Measurements from ENCODE around the gene KIAA1549.

KIAA1549 gene

DNA sequence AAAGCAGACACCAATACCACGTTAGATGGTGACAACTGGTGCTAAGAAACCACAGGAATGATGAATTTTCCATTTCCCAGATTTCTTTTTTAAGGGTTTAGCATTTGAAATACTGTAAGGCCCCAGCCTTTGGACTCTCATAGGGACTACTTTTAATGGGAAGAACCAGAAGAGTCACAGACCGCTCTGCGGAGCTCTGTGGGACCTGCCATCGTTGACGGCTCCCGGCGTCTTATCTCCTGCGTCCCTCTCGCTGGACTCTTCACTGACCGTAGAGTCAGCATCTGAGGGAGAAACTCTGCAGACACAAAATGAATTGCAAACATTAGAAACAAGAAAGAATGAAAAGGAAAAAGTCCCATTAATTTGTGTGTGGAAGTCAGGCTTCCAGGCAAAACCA lies 101.8 kb downstream of the KIAA1549 start:
- DNase-seq: no peak

DNA sequence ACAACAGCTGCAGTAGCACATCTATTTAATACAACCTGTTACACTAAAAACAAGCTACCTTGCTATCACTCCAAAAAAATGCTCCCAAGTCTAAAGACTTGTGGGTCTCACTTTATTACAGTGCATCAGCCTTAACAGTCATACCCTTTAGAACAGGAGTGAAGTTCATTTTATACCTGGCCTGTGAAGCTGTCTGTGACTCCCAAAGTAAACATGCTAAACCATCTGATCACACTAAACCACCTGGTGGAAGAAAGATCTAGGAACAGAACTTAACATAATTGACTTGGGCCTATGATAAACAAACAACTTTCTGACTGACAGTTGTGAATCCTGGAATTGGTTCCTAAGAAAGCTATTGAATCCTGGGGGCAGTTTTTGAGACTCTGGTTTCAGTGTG lies 102.3 kb downstream of the KIAA1549 start:
- no peak for DNase-seq

DNA sequence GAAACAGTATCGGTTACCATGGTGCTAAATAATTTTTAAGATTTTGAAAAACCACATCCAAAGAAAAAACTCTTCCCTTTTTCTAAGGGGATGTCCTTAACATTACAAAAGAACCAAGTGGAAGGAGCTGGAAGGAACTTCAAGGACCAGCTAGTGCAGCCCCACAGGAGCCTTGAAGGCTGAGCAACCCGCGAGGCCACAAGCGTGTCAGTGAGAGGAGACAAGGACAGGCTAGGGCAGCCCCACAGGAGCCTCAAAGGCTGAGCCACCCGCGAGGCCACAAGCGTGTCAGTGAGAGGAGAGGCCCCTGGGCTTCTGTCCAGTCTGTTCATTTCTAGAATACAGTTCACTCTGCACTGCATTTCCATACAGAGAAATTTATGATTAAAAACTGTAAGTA lies 103.1 kb downstream of the KIAA1549 start:
- no peak for DNase-seq

DNA sequence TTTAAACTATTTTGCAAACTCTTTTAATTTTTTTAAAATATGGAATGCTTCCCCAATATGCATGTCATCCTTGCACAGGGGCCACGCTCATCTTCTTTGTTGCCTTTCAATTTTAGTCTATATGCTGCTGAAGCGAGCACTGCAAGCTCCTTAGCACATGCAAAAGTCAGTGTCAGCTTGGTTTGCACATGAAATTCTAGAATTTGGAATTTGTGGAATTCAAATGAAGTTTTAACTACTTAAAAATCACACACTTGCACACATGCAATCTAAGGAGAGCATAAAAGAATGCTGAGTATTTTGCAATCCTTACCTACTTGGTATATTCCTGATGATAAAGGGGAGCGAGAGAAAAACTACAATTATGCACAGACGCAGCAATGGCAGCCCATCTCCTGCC lies 104.9 kb downstream of the KIAA1549 start:
- no peak for DNase-seq

DNA sequence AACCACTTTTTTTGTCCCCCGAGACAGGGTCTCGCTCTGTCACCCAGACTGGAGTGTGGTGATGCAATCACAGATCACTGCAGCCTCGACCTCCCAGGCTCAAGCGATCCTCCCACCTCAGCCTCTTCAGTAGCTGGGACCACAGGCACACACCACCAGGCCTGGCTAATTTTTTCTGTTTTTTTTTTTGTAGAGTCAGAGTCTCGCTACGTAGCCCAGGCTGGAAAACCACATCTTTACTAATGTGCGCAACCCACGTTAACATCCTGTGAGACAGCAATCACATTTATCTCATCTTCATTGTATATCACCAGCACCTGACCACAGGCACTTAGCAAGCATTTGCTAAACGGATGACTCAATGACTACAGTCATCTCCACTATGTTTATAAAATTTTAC lies 105.4 kb downstream of the KIAA1549 start:
- DNase-seq: no peak

DNA sequence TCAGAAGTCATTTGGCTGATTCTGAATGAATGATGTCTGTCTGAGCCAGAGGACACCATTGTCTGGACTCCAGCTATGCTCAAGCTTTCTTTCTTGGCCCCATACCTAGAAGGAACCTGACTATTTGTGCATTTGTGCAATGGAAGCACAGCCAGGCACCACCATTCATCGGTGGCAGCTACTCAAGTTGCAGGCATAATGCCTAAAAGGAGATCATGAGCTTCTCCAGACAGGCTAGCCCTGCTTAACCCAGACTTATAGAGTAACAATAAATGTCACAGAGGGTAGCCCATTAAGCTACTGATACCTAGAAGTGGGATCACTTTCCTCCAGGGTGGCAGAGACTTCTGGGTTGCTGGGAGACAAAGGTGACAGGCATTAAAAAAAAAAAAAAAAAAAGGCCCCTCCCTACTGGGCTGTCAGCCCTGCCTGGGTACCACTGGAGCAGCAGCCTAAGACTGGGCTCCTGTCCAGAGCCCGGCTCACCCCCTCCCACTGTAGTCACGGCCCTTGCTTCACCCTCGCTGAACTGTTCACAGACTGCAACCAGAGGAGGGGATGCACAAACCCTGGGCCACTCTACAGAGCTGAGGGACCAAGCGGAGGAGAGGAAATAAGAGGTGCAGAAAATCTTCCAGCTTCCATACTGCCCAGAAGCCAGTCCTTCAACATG lies 107.8 kb downstream of the KIAA1549 start:
- no peak for DNase-seq

DNA sequence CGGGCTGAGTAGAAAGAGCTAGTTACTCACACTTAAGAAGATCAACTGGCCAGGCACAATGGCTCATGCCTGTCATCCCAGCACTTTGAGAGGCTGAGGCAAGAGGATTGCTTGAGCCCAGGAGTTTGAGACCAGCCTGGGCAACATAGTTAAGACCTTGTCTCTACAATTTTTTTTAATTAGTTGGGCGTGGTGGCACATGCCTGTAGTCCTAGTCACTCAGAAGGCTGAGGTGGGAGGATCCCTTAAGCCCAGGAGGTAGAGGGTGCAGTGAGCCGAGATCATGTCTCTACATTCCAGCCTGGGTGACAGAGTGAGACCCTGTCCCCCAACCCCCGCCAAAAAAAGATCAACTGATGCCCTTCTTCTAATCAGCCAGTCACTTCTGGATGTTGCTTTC lies 108.6 kb downstream of the KIAA1549 start:
- DNase-seq: no peak

DNA sequence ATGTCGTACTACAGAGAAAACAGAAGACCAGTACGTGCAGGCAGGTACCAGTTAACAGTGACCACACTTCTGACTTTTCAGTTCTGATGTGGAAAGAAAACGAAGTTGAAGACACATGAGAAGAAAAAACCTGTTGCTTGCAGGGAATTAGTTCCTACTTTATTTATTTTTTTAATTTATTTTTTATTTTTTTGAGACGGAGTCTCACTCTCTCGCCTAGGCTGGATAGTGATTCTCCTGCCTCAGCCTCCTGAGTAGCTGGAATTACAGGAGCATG lies 109.4 kb downstream of the KIAA1549 start:
- DNase-seq: no peak

DNA sequence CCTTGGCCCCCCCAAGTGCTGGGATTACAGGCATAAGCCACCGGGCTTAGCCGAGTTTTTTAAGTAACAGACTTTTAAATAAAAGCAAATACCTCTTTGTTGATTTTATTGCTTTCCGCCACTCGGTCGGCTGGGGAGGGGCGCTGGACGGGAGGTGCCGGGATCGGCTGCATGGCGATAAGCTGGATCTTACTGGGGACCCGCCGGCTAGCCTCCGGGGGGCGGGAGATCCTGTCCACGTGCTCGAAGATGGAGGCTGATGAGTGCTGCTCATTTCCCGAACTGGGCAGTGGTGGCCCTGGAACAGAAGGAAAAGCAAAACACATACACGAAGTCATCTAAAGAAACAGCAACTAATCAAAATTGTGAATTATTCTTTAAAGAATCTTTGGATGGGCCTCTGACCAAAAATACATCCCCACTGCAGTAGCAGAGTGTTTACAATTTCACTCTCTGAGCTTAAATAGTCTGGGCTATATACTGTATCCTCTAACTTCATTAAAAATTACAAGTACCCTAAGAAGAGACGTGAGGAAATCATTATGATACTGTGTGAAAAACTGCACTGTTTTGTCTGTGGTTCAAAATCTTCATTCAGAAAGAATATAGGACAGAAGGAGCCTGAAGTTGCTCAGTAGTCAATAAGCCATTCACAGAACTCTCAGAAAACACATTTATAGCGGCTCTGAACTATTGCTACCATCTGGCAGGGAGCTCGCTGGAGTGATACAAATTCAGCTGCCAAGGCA lies 110.0 kb downstream of the KIAA1549 start:
- DNase-seq: no peak

DNA sequence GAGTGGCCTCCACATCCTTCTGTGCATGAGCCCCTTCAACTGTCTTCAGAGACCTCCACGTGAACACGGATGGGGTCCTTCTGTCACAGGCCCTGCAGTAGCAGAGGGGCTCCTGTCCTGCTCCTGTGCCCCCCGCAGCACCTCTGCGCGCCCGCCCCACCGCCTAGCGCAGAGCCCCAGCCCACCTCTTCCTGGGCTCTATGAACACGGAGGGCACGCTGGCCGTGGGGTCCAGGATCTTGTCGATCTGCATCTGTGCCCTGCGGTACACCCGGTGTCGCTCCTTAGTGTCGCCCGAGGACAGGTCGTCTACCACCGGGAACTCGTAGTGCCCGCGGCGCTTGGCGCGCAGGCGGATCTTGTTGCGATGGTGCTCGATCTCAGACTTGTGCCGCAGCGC lies 111.8 kb downstream of the KIAA1549 start:
- DNase-seq: no peak

DNA sequence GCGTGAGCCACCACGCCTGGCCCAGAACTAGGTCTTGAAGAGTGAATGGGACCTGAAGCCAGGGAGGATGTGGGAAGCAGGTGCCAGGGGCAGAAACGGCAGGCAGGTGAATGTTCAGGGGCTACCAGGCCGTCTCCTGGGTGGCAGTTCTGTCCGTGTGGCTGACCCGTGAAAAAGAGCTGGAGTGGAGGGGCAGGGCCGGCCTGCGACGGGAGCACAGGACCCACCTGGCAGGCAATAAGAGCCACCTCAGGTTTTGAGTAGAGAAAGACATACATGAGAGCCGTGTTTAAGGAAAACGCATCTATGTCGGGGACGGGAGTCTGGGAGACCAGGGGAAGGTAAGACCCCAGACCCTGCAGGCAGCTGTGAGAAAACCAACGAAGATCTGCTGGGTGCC lies 112.5 kb downstream of the KIAA1549 start:
- no peak for DNase-seq

DNA sequence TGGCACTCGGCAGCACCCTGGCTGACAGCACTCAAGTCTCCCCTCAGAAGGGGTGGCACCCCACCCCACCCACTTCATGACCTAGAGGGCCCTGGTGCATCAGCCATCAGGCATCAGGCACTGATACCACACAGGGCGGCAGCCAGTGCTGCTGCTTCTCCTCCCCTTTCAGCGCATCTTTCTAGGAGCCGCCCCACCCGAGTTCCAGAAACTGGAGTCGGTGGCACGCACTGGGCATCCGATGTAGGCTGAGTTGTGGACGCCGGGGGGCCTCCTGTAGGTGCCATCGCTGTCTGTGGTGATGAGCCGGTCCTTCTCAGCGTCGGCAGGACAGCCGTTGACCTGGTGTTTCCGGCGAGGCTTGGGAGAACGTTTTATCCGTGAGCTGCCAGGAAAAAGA lies 113.4 kb downstream of the KIAA1549 start:
- no peak for DNase-seq

DNA sequence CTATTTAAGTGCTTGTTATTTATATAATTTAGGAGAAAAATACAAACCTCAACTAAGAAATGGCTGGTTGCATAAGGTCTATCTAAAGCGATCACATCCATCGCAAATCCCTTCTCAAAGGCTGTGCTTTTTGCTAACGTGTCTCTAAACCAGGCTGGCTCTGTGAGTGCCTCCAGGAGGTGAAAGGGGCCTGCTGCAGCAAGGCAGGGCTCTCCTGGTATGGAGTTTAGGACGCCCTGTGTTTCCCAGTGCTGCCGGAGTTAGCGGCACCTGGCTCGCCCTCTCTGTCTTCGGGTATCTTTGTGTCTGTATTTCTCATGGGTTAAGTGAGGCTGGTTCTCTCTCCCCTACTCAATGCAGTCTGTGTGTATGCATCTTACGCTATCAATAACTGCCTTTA lies 114.8 kb downstream of the KIAA1549 start:
- no peak for DNase-seq

DNA sequence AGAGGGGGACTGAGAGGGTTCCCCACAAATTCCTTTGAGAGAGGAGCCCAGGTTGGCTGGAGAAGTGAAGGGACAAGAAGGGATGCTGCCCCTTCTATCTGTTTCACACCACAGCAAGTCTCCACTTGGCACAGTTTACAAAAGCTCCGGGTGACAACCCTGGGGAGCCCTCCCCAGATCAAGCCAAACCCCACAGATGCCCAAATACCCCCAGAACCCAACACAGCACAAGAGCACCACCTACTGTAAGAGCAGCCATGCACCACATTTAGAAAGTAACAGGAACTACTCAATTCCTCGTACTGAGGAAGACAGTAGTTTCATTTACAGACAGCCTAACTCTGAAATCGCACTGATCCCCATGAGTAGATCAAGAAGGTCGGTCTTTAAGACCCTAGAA lies 115.3 kb downstream of the KIAA1549 start:
- DNase-seq: no peak

DNA sequence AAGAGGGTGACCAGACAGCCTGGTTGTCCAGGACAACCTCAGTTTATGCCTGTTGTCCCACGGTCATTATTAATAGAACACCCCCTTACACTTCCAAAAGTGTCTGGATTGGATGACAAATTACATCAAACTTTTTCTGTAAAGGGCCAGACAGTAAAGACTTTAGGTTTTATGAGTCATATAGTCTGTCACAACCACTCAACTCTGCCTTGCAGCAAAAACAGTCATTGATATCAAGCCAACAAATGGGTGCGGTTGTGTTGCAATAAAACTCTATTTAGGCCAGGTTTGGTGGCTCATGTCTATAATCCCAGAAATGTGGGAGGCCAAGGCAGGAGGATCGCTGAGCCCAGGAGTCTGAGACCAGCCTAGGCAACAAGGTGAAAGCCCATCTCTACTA lies 116.5 kb downstream of the KIAA1549 start:
- no peak for DNase-seq

DNA sequence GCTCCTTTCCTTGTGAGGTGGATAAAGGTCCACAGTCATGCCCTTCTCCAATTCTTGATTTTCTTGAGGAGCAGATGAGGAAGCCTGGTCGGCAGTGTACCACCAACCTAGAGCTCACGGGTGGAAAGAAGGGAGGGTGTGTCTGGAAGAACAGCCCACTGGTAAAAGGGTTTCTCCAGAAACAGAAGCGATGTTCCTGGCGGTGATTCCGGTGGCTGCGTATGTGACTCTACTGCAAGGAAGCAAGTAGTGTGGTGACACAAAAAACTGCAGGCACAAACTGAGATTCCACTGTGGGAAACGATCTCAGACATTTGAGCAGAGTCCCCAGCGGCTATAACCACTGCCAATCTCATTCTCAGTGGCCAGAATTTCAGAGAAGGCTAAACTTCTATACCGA lies 117.3 kb downstream of the KIAA1549 start:
- DNase-seq: no peak

DNA sequence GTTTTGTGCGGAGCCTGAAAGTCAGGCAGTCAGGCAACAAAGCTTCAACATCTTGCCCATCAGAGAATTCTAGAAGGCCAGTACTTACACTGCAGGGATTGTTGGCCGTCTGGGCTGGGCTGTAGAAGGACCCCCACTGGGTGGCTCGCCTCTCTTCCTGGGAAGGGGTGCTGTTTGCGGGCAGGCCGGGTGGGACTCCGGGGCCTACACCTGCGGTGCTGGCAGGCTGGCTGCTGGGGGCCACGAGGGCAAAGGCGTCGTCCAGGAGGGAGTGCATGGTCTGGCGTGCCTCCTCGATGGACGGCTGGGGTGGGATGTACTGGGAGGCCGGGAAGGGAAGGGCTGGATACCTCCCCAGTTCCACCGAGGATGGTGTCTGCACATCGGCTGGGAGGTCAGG lies 120.1 kb downstream of the KIAA1549 start:
- no peak for DNase-seq

DNA sequence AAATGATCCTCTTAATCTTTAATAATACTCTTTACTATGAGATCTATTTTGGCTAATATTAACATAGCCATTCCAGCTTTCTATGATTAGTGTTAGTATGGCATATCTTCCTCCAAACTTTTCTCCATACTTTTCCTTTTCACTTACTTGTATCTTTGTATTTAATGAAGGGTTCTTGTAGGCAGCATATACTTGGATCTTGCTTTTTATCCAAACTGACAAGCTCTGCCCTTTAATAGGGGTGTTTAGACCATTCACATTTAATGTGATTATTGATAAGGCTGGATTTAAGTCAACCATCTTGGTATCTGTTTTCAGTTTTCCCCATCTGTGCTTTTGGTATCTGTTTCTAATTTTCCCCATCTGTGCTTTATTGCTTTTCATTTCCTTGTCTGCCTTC lies 123.5 kb downstream of the KIAA1549 start:
- no peak for DNase-seq

DNA sequence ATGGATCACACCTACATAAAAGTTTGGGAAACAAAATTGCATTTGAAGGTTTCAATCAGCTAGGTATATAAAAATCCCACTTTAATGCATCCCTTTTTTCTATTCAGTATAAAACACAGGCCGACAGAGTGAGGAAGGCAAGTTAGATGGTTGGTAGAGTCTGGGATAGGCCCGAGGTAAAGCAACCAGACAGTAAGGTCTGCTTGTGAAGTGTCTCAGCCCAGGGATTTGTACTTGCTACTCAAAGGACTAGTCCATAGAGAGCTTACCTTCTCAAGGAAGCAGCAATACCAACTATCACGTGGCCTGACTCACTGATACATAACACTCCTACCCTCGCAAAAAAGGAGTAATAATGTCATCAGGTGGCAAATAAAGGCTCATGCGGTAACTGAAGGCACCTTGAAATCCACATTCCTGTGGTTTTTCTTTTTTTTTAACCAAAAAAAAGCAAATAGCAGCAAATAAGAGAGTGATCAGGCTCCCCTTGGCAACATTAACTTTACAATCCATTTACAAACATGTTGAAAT lies 127.0 kb downstream of the KIAA1549 start:
- no peak for DNase-seq

DNA sequence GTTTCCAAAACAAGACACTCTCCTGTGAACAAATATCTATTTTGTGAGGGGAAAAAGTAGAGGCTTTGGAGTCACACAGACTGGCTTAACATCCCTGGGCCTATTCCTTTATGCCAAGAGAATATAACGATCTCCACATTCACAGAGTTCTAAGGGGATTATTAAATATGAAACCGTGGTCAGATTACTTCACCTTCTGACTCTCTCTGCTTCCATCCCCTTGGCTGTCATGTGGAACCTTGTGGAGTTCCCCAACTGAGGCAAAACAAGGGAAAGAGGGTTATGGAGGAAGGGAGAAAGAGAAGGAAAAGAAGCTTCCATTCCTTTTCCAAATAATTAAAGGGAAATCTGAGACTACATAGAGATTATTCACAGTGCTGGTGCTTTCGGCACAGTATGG lies 127.7 kb downstream of the KIAA1549 start:
- no peak for DNase-seq

DNA sequence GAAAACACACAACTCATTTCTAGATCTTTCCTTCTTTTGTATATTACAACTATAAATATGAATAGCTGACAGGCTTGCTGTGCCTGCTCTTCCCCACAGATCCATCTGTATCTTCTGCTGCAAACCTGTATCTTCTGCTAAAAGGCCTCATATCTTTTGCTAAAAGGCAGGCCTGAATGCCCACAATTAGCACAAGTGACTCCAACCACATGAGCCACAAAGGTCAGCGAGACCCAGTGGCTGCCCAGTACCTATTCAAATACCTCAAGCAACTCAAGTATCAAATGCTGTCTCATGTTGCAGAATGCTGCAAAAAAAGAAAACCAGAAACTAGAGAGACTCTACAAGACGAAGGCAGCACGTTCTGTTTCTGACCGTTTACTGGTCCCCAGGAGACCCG lies 128.7 kb downstream of the KIAA1549 start:
- no peak for DNase-seq

DNA sequence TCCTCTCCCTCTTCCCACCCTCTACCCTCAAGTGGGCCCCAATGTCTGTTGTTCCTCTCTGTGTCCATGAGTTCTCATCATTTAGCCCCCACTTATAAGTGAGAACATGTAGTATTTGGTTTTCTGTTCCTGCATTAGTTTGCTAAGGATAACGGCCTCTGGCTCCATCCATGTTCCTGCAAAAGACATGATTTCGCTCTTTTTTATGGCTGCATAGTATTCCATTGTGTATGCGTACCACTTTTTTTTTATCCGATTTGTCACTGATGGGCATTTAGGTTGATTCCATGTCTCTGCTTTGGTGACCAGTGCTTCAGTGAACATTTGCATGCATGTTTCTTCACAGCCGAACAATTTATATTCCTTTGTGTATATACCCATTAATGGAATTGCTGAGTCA lies 131.5 kb downstream of the KIAA1549 start:
- DNase-seq: no peak

DNA sequence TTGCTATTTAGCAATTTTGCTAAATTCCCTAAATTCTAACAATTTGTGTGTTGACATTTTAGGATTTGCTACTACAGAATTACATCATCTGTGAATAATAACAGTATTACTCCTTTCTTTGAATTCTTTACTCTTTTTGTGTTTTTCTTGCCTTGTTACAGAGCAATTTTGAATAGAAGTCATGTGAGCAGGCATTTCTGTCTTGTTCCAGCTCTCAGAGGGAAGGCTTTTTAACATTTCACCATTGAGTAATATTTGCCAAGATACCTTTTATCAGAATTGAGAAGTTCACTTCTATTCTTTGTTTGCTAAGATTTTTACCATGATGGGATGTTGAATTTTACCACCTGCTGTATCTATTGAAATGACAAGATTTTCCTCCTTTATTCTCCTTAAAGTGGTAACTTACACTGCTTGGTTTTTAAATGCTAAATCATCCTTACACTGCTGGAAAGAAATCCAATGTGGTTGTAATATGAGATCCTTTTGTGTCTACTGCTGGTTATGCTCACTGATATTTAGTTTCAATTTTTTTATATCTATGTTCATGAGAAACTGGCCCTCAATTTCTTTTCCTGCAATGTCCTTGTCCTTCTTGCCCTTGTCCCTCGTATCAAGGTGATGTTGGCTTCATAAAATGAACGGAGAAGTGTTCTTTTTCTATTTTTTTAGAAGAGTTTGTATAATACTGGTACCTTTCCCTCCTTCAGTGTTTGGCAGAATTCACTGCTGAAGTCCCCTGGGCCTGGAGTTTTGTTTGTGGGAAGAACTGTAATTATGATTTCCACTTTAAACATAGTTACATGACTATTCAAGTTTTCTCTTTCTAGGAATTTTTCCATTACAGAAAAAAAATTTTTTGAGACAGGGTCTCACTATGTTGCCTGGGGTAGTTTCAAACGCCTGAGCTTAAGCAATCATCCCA lies 132.9 kb downstream of the KIAA1549 start:
- DNase-seq: no peak

DNA sequence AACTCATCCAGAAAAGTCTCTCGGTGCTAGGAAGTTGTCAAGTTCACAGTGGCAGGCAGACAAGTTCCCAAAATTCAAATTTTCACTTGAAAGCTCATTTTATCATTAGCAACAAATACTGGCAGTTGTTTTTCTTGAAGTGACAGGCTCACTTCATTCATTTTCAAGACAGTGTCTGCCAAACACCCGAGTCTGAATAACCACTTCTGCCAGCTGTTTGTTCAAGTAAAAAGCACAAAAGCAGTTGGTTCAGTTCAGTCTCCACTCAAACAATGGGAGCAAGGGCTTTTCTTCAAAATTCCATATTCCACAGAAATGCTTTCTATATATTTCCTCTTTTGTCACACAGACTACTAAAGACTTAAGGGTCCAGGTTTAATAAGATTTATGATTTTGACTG lies 135.5 kb downstream of the KIAA1549 start:
- no peak for DNase-seq
